ENCODE results near the gene ABL2.

Gene ABL2

DNA sequence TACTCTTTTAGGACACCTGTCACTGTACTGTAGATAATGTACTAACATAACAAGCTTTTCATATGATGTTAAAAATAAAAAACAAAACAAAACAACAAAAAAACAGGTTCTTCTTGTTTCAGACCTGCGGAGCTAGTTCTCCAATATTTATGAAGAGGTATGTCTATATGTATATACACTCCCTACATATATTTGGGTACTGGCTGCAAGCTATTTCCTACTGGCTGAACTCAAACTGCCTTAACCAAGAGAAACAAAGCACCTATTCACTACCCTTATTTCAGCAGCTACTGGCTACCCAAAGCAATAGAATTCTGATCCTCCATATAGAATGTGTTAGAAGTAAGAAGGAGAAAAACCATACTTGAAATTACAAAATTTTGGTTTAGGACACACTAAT, 73.5 kb downstream of the ABL2 start:
- Histone ChIP-seq H3K4me1 (ENCODE audit: insufficient read depth, insufficient read length) (no peaks in the 10 kb centered on the region), H3K4me3 (ENCODE audit: insufficient read length, low read depth) (no peak overlapping the region), H3K9me3 (ENCODE audit: insufficient read depth, low read length) (no peaks in the 10 kb centered on the region), H3K27me3 (ENCODE audit: insufficient read depth, insufficient read length) (no peaks in the 10 kb centered on the region), H3K9ac (ENCODE audit: insufficient read length, low read depth) (no peak overlapping the region), H3K36me3 (ENCODE audit: insufficient read depth, insufficient read length, low read length) (no peaks in the 10 kb centered on the region)
- TF ChIP-seq YY1 (IDR thresholded peaks at IDR 0.05; ENCODE audit: insufficient read depth, insufficient read length) (no peak), ZNF274 (IDR thresholded peaks at IDR 0.05; ENCODE audit: low read depth, low read length) (no peak), SUZ12 (IDR thresholded peaks at IDR 0.05; ENCODE audit: extremely low read depth, insufficient read depth, insufficient read length) (no peak)
- no peak for DNase-seq (ENCODE audit: low read depth, low spot score)

DNA sequence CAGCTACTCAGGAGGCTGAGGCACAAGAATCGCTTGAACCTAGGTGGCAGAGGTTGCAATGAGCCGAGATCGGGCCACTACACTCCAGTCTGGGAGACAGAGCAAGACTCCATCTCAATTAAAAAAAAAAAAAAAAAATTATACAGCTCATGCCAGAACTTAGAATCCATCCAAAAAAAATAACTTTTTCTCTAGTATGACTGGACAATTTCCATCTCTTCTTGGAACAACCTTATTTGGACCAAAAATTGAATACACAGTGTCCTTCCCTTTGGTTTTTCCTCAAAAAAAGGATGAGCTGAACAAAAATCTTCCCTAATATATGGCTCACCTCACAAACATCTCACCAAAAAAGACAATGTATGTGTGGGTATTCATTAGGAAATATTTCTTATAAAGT, 73.9 kb downstream of the ABL2 start:
- Histone ChIP-seq H3K9ac (ENCODE audit: insufficient read length, low read depth) (no peak overlapping the region), H3K9me3 (ENCODE audit: insufficient read depth, low read length) (no peaks in the 10 kb centered on the region), H3K4me3 (ENCODE audit: insufficient read length, low read depth) (no peak overlapping the region), H3K36me3 (ENCODE audit: insufficient read depth, insufficient read length, low read length) (no peaks in the 10 kb centered on the region), H3K4me1 (ENCODE audit: insufficient read depth, insufficient read length) (no peaks in the 10 kb centered on the region), H3K27me3 (ENCODE audit: insufficient read depth, insufficient read length) (no peaks in the 10 kb centered on the region)
- no peak for DNase-seq (ENCODE audit: low read depth, low spot score)
- TF ChIP-seq YY1 (IDR thresholded peaks at IDR 0.05; ENCODE audit: insufficient read depth, insufficient read length) (no peak), SUZ12 (IDR thresholded peaks at IDR 0.05; ENCODE audit: extremely low read depth, insufficient read depth, insufficient read length) (no peak), ZNF274 (IDR thresholded peaks at IDR 0.05; ENCODE audit: low read depth, low read length) (no peak)

DNA sequence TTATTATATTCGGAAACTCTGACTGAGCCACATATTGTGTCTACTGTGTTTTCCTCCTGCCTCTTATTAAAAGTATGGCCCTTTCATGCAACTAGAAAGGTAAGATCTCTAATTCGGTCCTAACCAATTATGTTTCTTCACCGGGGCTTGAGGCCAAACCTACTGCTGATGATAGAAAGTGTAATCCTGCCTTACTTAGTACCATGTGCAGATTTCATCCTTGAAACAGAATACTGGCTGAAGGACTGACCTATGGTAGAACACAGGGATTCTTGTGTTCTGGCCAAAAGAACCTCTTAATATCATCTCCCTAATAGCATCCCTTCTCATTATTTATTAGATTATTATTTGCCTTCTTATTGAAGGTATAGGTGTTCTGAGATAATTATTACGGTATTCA, 75.0 kb downstream of the ABL2 start:
- H3K9ac ChIP-seq (ENCODE audit: insufficient read length, low read depth) = no peak overlapping the region
- H3K27me3 ChIP-seq (ENCODE audit: insufficient read depth, insufficient read length) = no peaks in the 10 kb centered on the region
- H3K36me3 ChIP-seq (ENCODE audit: insufficient read depth, insufficient read length, low read length) = no peaks in the 10 kb centered on the region
- no peak overlapping the region for H3K4me3 ChIP-seq (ENCODE audit: insufficient read length, low read depth)
- no peaks in the 10 kb centered on the region for H3K4me1 ChIP-seq (ENCODE audit: insufficient read depth, insufficient read length)
- no peak for TF ChIP-seq SUZ12 (IDR thresholded peaks at IDR 0.05; ENCODE audit: extremely low read depth, insufficient read depth, insufficient read length)
- TF ChIP-seq ZNF274 (IDR thresholded peaks at IDR 0.05; ENCODE audit: low read depth, low read length) = no peak
- TF ChIP-seq YY1 (IDR thresholded peaks at IDR 0.05; ENCODE audit: insufficient read depth, insufficient read length) = no peak
- no peak for DNase-seq (ENCODE audit: low read depth, low spot score)
- H3K9me3 ChIP-seq (ENCODE audit: insufficient read depth, low read length) = no peaks in the 10 kb centered on the region

DNA sequence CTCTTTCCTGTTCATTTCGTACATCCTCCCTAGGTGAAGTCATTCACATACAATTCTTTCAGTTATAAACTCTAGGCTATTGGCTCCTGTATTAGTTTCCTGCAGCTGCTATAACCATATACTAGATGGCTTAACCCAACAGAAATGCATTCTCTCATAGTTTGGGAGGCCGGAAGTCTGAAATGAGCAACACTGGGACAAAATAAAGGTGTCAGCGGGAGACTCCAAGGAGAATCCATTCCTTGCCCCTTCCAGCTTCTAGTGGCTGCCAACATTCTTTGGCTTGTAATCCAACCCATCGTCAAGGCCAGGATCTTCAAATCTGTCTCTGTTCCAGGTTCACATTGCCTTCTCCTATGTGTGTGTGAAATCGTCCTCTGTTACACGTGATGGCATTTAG, 76.3 kb downstream of the ABL2 start:
- no peaks in the 10 kb centered on the region for H3K9me3 ChIP-seq (ENCODE audit: insufficient read depth, low read length)
- H3K4me1 ChIP-seq (ENCODE audit: insufficient read depth, insufficient read length) = no peaks in the 10 kb centered on the region
- H3K36me3 ChIP-seq (ENCODE audit: insufficient read depth, insufficient read length, low read length) = peaks cover 3% of the 10 kb centered on the region
- no peak for TF ChIP-seq SUZ12 (IDR thresholded peaks at IDR 0.05; ENCODE audit: extremely low read depth, insufficient read depth, insufficient read length)
- no peak for TF ChIP-seq ZNF274 (IDR thresholded peaks at IDR 0.05; ENCODE audit: low read depth, low read length)
- DNase-seq (ENCODE audit: low read depth, low spot score) = no peak
- no peaks in the 10 kb centered on the region for H3K27me3 ChIP-seq (ENCODE audit: insufficient read depth, insufficient read length)
- no peak overlapping the region for H3K9ac ChIP-seq (ENCODE audit: insufficient read length, low read depth)
- H3K4me3 ChIP-seq (ENCODE audit: insufficient read length, low read depth) = no peak overlapping the region

DNA sequence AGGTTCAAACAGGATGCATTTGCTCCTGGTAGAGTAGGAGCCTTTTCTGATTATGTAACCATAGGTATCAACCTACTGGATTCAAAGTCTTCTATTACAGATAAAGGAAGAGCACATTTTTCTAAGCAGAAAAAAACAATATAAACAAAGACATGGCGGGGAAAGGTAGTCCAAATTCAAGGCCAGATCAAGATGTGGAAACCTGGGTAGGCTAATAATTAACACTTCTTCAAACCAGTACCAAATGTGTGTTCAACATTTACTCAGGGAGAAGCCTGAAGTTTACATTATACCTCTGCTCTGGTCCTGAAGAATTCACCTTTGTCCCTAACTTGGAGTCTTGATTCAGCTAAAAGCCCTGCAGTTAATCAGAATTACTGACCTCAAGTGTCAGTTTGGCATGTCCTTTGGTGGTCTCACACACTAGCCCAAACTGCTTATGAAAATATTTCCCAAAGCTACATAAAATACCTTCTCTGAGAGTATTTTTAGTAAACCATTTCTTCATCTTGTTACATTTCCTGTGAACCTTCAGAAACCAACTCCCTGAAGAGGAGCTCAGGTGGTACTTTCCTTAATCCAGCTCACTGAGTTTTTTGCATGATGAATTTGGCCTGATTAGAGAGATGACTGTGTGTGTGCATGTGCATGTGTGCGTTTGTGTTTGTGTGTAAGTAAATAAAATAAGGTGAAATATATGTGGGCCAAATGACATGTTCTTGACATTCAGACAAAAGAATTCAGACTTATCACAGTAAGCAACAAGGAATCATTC, 77.4 kb downstream of the ABL2 start:
- no peak for TF ChIP-seq SUZ12 (IDR thresholded peaks at IDR 0.05; ENCODE audit: extremely low read depth, insufficient read depth, insufficient read length)
- Histone ChIP-seq H3K4me3 (ENCODE audit: insufficient read length, low read depth) (no peak overlapping the region), H3K36me3 (ENCODE audit: insufficient read depth, insufficient read length, low read length) (peaks cover 3% of the 10 kb centered on the region)

DNA sequence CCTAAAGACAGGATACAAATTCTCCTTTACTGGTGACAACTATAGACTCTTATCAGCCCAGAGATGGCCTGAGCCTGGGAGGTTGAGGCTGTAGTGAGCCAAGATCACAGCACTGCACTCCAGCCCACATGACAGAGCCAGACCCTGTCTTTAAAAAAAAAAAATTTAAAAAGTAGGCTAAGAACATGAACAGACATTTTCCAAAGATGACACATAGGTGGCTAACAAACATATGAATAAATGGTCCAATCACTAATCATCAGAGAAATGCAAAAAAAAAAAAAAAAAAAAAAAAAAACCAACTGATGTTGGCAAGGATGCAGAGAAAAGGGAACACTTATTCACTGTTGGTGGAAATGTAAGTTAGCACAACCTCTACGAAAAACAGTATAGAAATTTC, 82.6 kb downstream of the ABL2 start:
- H3K27me3 ChIP-seq (ENCODE audit: insufficient read depth, insufficient read length) = no peaks in the 10 kb centered on the region
- peaks cover 3% of the 10 kb centered on the region for H3K36me3 ChIP-seq (ENCODE audit: insufficient read depth, insufficient read length, low read length)
- DNase-seq (ENCODE audit: low read depth, low spot score) = no peak
- TF ChIP-seq ZNF274 (IDR thresholded peaks at IDR 0.05; ENCODE audit: low read depth, low read length) = no peak
- no peak for TF ChIP-seq SUZ12 (IDR thresholded peaks at IDR 0.05; ENCODE audit: extremely low read depth, insufficient read depth, insufficient read length)
- no peak for TF ChIP-seq YY1 (IDR thresholded peaks at IDR 0.05; ENCODE audit: insufficient read depth, insufficient read length)
- no peaks in the 10 kb centered on the region for H3K9me3 ChIP-seq (ENCODE audit: insufficient read depth, low read length)
- no peak overlapping the region for H3K4me3 ChIP-seq (ENCODE audit: insufficient read length, low read depth)
- H3K4me1 ChIP-seq (ENCODE audit: insufficient read depth, insufficient read length) = no peaks in the 10 kb centered on the region
- H3K9ac ChIP-seq (ENCODE audit: insufficient read length, low read depth) = no peak overlapping the region

More for the DNA sequence above, 77.4 kb downstream of the ABL2 start:
- Histone ChIP-seq H3K9me3 (ENCODE audit: insufficient read depth, low read length) (no peaks in the 10 kb centered on the region), H3K9ac (ENCODE audit: insufficient read length, low read depth) (no peak overlapping the region), H3K27me3 (ENCODE audit: insufficient read depth, insufficient read length) (no peaks in the 10 kb centered on the region), H3K4me1 (ENCODE audit: insufficient read depth, insufficient read length) (no peaks in the 10 kb centered on the region)
- DNase-seq (ENCODE audit: low read depth, low spot score) = no peak

DNA sequence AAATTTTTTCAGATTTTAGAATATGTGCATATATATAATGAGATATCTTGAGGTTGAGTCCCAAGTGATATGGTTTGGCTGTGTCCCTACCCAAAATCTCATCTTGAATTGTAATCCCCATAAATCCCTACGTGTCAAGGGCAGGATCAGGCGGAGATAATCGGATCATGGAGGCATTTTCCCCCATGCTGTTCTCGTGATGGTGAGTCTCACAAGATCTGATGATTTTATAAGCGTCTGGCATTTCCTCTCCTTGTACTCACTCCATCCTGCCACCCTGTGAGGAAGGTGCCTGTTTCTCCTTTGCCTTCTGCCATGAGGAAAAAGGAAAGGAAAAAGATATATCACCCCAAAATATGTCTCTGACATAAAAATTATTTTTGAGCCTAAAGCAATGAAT, 83.0 kb downstream of the ABL2 start:
- DNase-seq (ENCODE audit: low read depth, low spot score) = no peak
- H3K9me3 ChIP-seq (ENCODE audit: insufficient read depth, low read length) = no peaks in the 10 kb centered on the region
- peaks cover 3% of the 10 kb centered on the region for H3K36me3 ChIP-seq (ENCODE audit: insufficient read depth, insufficient read length, low read length)
- no peak overlapping the region for H3K4me3 ChIP-seq (ENCODE audit: insufficient read length, low read depth)
- H3K4me1 ChIP-seq (ENCODE audit: insufficient read depth, insufficient read length) = no peaks in the 10 kb centered on the region
- TF ChIP-seq ZNF274 (IDR thresholded peaks at IDR 0.05; ENCODE audit: low read depth, low read length) (no peak), YY1 (IDR thresholded peaks at IDR 0.05; ENCODE audit: insufficient read depth, insufficient read length) (no peak), SUZ12 (IDR thresholded peaks at IDR 0.05; ENCODE audit: extremely low read depth, insufficient read depth, insufficient read length) (no peak)
- H3K27me3 ChIP-seq (ENCODE audit: insufficient read depth, insufficient read length) = no peaks in the 10 kb centered on the region
- H3K9ac ChIP-seq (ENCODE audit: insufficient read length, low read depth) = no peak overlapping the region
